Measurements from ENCODE around the gene FRRS1.

Gene FRRS1

GRCh38 chr1:99740141-99740540 lies 26.3 kb downstream of the FRRS1 start:
- Mint-ChIP-seq H3K4me3 (no peak overlapping the region), H3K36me3 (ENCODE audit: insufficient read depth) (peaks cover 1% of the 10 kb centered on the region), H3K4me1 (no peaks in the 10 kb centered on the region), H3K9me3 (no peaks in the 10 kb centered on the region), H3K27ac (ENCODE audit: low read depth) (no peak overlapping the region), H3K27me3 (no peaks in the 10 kb centered on the region)
- no peak for ATAC-seq (replicated peaks; ENCODE audit: extremely low read depth, poor library complexity, severe bottlenecking)
- DNase-seq (ENCODE audit: low spot score in 2 of 2) = no peak

DNA sequence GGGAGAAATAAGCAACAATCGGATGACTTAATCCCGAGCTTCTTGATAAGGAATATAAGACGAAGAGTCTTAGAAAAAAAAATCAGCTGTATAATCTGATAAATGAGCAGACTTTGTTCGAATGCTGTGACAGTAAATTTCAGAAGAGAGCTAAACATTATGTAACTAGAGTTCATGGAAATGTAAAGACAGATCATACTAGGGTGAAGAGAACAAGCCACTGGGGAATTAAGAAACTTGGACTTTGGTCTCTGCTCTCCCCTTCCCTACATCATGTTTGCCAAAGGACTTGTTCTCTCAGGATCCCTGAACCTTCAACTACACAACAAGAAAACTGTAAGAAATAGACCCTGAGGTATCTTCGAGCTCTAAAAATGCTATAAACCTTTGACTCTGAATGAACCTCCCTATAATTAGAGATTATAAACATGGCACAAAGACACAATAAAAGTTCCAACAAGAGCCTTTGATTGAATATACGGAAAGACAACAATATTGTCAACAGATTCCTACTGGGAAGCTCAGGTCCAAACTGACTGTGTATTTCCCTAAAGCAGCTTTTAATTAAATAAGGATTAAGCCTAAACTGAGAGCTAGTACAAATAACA lies 27.5 kb downstream of the FRRS1 start:
- Mint-ChIP-seq H3K9me3 (no peaks in the 10 kb centered on the region), H3K4me1 (no peaks in the 10 kb centered on the region), H3K36me3 (ENCODE audit: insufficient read depth) (peaks cover 1% of the 10 kb centered on the region), H3K27me3 (no peaks in the 10 kb centered on the region), H3K27ac (ENCODE audit: low read depth) (no peak overlapping the region), H3K4me3 (no peak overlapping the region)
- no peak for ATAC-seq (replicated peaks; ENCODE audit: extremely low read depth, poor library complexity, severe bottlenecking)
- no peak for DNase-seq (ENCODE audit: low spot score in 2 of 2)

DNA sequence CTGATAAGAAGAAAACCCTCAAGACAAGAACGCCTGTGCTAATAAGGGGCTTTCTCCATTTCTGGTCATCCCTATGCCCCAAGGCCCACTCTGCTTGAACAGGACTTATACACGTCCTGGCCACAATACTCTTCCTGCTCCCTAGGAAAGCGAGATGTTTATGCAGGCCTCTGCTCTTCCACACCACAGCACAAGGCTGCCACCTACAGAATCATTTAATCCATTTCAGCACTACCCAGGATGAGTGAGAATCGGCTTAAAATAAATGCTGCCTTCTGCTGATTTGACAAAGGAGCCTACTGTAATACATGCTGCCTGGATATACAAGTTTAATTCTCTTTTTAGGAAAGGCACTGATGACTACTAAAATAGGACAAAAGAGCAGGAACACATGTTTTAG lies 29.4 kb downstream of the FRRS1 start:
- Mint-ChIP-seq H3K27me3 (peaks cover 7% of the 10 kb centered on the region), H3K36me3 (ENCODE audit: insufficient read depth) (peaks cover 1% of the 10 kb centered on the region), H3K4me3 (no peak overlapping the region), H3K9me3 (no peaks in the 10 kb centered on the region), H3K4me1 (no peaks in the 10 kb centered on the region), H3K27ac (ENCODE audit: low read depth) (no peak overlapping the region)
- no peak for DNase-seq (ENCODE audit: low spot score in 2 of 2)
- ATAC-seq (replicated peaks; ENCODE audit: extremely low read depth, poor library complexity, severe bottlenecking) = no peak

DNA sequence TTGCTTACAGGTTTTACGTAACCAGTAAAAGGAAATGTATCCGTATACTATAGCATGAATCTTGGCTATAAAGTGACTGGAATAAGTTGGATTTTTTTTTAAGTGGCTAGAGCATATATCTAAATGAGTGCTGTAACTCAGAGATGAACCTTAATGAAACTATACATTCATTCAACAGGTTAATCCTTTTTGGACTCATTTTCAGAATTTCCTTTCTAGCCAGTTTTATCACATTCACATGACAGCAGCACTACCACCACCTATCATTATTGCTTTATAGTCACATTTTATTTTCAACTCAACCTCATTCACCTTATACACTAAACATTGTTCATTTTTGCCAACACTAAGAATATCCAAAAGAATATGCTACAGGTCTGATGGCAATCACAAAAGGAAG lies 30.6 kb downstream of the FRRS1 start:
- no peak overlapping the region for H3K27ac Mint-ChIP-seq (ENCODE audit: low read depth)
- H3K27me3 Mint-ChIP-seq = peaks cover 7% of the 10 kb centered on the region
- no peaks in the 10 kb centered on the region for H3K4me1 Mint-ChIP-seq
- ATAC-seq (replicated peaks; ENCODE audit: extremely low read depth, poor library complexity, severe bottlenecking) = no peak
- H3K36me3 Mint-ChIP-seq (ENCODE audit: insufficient read depth) = peaks cover 1% of the 10 kb centered on the region
- no peak overlapping the region for H3K4me3 Mint-ChIP-seq
- no peaks in the 10 kb centered on the region for H3K9me3 Mint-ChIP-seq
- no peak for DNase-seq (ENCODE audit: low spot score in 2 of 2)

- H3K4me1 Mint-ChIP-seq = no peaks in the 10 kb centered on the region
- peaks cover 2% of the 10 kb centered on the region for H3K36me3 Mint-ChIP-seq (ENCODE audit: insufficient read depth)
- H3K4me3 Mint-ChIP-seq = no peak overlapping the region
- peaks cover 7% of the 10 kb centered on the region for H3K27me3 Mint-ChIP-seq
- ATAC-seq (replicated peaks; ENCODE audit: extremely low read depth, poor library complexity, severe bottlenecking) (no peak), DNase-seq (ENCODE audit: low spot score in 2 of 2) (no peak)
- H3K27ac Mint-ChIP-seq (ENCODE audit: low read depth) = no peak overlapping the region
- no peaks in the 10 kb centered on the region for H3K9me3 Mint-ChIP-seq
Measured at GRCh38 chr1:99731384-99731783, 35.1 kb downstream of the FRRS1 start.

- Mint-ChIP-seq H3K9me3 (no peaks in the 10 kb centered on the region), H3K27me3 (peaks cover 7% of the 10 kb centered on the region), H3K27ac (ENCODE audit: low read depth) (no peak overlapping the region), H3K4me3 (no peak overlapping the region), H3K4me1 (no peaks in the 10 kb centered on the region), H3K36me3 (ENCODE audit: insufficient read depth) (peaks cover 2% of the 10 kb centered on the region)
- DNase-seq (ENCODE audit: low spot score in 2 of 2) = no peak
- ATAC-seq (replicated peaks; ENCODE audit: extremely low read depth, poor library complexity, severe bottlenecking) = no peak
Measured at GRCh38 chr1:99728494-99729235, 37.8 kb downstream of the FRRS1 start.

DNA sequence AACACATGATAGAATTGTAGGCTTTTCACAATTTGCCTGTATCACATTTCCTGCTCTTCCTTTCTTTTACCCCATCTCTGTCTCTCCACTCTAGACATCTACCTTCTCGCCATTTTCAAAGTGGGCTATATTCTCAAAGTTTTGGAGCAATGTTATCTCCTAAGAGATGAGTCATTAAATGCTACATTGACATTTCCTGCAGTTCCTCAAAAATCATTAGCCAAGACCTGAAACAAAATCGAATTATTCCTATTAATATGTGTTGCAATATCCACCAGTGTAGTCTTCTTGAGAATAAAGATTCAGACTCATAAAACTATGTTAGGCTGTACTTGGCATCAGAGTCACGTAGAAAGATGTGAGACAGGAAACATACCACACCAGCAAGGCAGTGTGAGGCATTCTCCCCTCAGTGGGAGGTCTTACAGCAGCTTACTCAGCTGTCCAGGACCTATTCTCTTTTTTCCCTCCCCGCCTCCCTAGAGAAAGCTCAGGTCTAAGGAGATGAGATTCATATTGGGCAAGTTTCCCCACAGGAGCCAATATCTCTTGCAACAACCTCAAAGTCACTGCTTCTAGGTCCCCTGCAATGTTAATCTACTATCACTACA lies 38.8 kb downstream of the FRRS1 start:
- no peaks in the 10 kb centered on the region for H3K27me3 Mint-ChIP-seq
- H3K4me3 Mint-ChIP-seq = no peak overlapping the region
- ATAC-seq (replicated peaks; ENCODE audit: extremely low read depth, poor library complexity, severe bottlenecking) = no peak
- H3K27ac Mint-ChIP-seq (ENCODE audit: low read depth) = no peak overlapping the region
- no peaks in the 10 kb centered on the region for H3K4me1 Mint-ChIP-seq
- no peak for DNase-seq (ENCODE audit: low spot score in 2 of 2)
- no peaks in the 10 kb centered on the region for H3K9me3 Mint-ChIP-seq
- H3K36me3 Mint-ChIP-seq (ENCODE audit: insufficient read depth) = peaks cover 2% of the 10 kb centered on the region

DNA sequence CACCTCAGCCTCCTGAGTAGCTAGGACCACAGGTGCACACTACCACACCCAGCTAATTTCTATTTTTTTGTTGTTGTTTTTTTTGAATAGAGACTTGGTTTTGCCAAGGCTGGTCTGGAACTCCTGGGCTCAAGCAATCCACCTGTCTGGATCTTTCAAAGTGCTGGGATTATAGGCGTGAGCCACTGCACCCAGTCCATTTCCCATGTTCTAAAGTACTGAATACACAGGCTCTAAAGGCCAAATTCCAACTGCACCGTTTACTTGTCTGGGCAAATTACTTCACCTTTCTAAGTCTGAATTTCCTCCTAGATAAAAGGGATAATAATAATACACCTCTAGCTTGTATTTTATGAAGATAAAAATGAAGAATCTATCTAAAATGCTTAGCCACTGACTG lies 39.6 kb downstream of the FRRS1 start:
- H3K4me1 Mint-ChIP-seq = no peaks in the 10 kb centered on the region
- no peak overlapping the region for H3K27ac Mint-ChIP-seq (ENCODE audit: low read depth)
- H3K9me3 Mint-ChIP-seq = no peaks in the 10 kb centered on the region
- DNase-seq (ENCODE audit: low spot score in 2 of 2) = no peak
- no peaks in the 10 kb centered on the region for H3K27me3 Mint-ChIP-seq
- ATAC-seq (replicated peaks; ENCODE audit: extremely low read depth, poor library complexity, severe bottlenecking) = no peak
- no peak overlapping the region for H3K4me3 Mint-ChIP-seq
- H3K36me3 Mint-ChIP-seq (ENCODE audit: insufficient read depth) = peaks cover 2% of the 10 kb centered on the region

DNA sequence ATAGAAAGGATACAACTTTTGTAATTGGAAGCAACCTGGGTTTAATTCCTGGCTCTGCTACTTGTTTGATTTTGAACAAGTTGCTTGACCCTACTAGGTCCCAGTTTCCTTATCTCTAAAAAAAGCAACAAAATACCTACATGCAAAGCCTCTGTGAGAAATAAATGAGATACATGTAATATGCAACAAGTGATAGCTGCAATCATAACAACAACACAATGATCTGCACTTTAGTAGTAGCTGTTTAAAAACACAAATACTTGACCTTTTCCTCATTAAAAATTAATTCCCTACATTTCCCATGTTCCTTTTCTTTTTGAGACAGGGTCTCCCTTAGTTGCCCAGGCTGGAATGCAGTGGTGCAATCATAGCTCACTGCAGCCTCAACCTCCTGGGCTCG lies 40.0 kb downstream of the FRRS1 start:
- H3K36me3 Mint-ChIP-seq (ENCODE audit: insufficient read depth) = peaks cover 2% of the 10 kb centered on the region
- DNase-seq (ENCODE audit: low spot score in 2 of 2) = no peak
- H3K27ac Mint-ChIP-seq (ENCODE audit: low read depth) = no peak overlapping the region
- H3K27me3 Mint-ChIP-seq = no peaks in the 10 kb centered on the region
- no peak for ATAC-seq (replicated peaks; ENCODE audit: extremely low read depth, poor library complexity, severe bottlenecking)
- no peak overlapping the region for H3K4me3 Mint-ChIP-seq
- H3K9me3 Mint-ChIP-seq = no peaks in the 10 kb centered on the region
- H3K4me1 Mint-ChIP-seq = no peaks in the 10 kb centered on the region

- H3K27me3 Mint-ChIP-seq = no peaks in the 10 kb centered on the region
- no peak overlapping the region for H3K27ac Mint-ChIP-seq (ENCODE audit: low read depth)
- ATAC-seq (replicated peaks; ENCODE audit: extremely low read depth, poor library complexity, severe bottlenecking) (no peak), DNase-seq (ENCODE audit: low spot score in 2 of 2) (no peak)
- no peaks in the 10 kb centered on the region for H3K9me3 Mint-ChIP-seq
- H3K36me3 Mint-ChIP-seq (ENCODE audit: insufficient read depth) = peaks cover 2% of the 10 kb centered on the region
- no peaks in the 10 kb centered on the region for H3K4me1 Mint-ChIP-seq
- H3K4me3 Mint-ChIP-seq = no peak overlapping the region
Measured at GRCh38 chr1:99725996-99726395, 40.4 kb downstream of the FRRS1 start.

GRCh38 chr1:99723251-99723650 lies 43.2 kb downstream of the FRRS1 start:
- peak overlapping the region; percentile 74 for H3K27ac Mint-ChIP-seq (ENCODE audit: low read depth)

GRCh38 chr1:99717005-99717404 lies 49.4 kb downstream of the FRRS1 start:
- no peak overlapping the region for H3K4me3 Mint-ChIP-seq
- H3K36me3 Mint-ChIP-seq (ENCODE audit: insufficient read depth) = peaks cover 2% of the 10 kb centered on the region
- DNase-seq (ENCODE audit: low spot score in 2 of 2) (no peak), ATAC-seq (replicated peaks; ENCODE audit: extremely low read depth, poor library complexity, severe bottlenecking) (no peak)
- H3K27me3 Mint-ChIP-seq = no peaks in the 10 kb centered on the region
- H3K9me3 Mint-ChIP-seq = no peaks in the 10 kb centered on the region
- no peak overlapping the region for H3K27ac Mint-ChIP-seq (ENCODE audit: low read depth)
- no peaks in the 10 kb centered on the region for H3K4me1 Mint-ChIP-seq

More at GRCh38 chr1:99723251-99723650, 43.2 kb downstream of the FRRS1 start:
- ATAC-seq (replicated peaks; ENCODE audit: extremely low read depth, poor library complexity, severe bottlenecking) = no peak
- Mint-ChIP-seq H3K36me3 (ENCODE audit: insufficient read depth) (peaks cover 1% of the 10 kb centered on the region), H3K4me1 (no peaks in the 10 kb centered on the region), H3K9me3 (no peaks in the 10 kb centered on the region), H3K4me3 (no peak overlapping the region), H3K27me3 (no peaks in the 10 kb centered on the region)
- no peak for DNase-seq (ENCODE audit: low spot score in 2 of 2)

- Mint-ChIP-seq H3K36me3 (ENCODE audit: insufficient read depth) (peaks cover 2% of the 10 kb centered on the region), H3K4me3 (no peak overlapping the region), H3K27ac (ENCODE audit: low read depth) (no peak overlapping the region), H3K27me3 (no peaks in the 10 kb centered on the region), H3K9me3 (no peaks in the 10 kb centered on the region), H3K4me1 (no peaks in the 10 kb centered on the region)
- DNase-seq (ENCODE audit: low spot score in 2 of 2) = no peak
- no peak for ATAC-seq (replicated peaks; ENCODE audit: extremely low read depth, poor library complexity, severe bottlenecking)
Measured at GRCh38 chr1:99713006-99713405, 53.4 kb downstream of the FRRS1 start.

Data from central memory CD8-positive, alpha-beta T cell (primary cell).